WERI-Rb-1 (cell line): ENCODE results near the gene VPS37C.

Experiments used
- DNase-seq: peaks from one replicate; pipeline ENCODE4 v3.0.0-alpha.2; 2020
- H3K27ac ChIP-seq: fragments of 250-450 bp; sonication (Bioruptor Pico); 2 replicates; pipeline ENCODE4 v1.5.1; 2020; ENCODE audit warnings: mild to moderate bottlenecking, moderate library complexity
- H3K27me3 ChIP-seq: fragments of 250-450 bp; sonication (Bioruptor Pico); 2 replicates; pipeline ENCODE4 v1.5.1; 2021; ENCODE audit warnings: mild to moderate bottlenecking, low read depth, moderate library complexity; ENCODE audit not compliant: insufficient read depth, severe bottlenecking
- H3K36me3 ChIP-seq: fragments of 250-450 bp; sonication (Bioruptor Pico); 2 replicates; pipeline ENCODE4 v1.5.1; 2020; ENCODE audit warnings: mild to moderate bottlenecking, moderate library complexity
- H3K4me3 ChIP-seq: 2 replicates; pipeline ENCODE4 v1.5.1; 2011; ENCODE audit warnings: low read depth, mild to moderate bottlenecking, control low read depth, low read length
- H3K9me3 ChIP-seq: fragments of 250-450 bp; sonication (Bioruptor Pico); 2 replicates; pipeline ENCODE4 v1.5.1; 2021; ENCODE audit warnings: mild to moderate bottlenecking, moderate library complexity; ENCODE audit not compliant: severe bottlenecking
- TF ChIP-seq, protein P1 (sequence below): IDR thresholded peaks from 2 replicates; pipeline ENCODE4 v1.5.1; 2011; ENCODE audit warnings: low read depth, mild to moderate bottlenecking, control low read depth, inconsistent platforms, low read length

VPS37C gene

DNA sequence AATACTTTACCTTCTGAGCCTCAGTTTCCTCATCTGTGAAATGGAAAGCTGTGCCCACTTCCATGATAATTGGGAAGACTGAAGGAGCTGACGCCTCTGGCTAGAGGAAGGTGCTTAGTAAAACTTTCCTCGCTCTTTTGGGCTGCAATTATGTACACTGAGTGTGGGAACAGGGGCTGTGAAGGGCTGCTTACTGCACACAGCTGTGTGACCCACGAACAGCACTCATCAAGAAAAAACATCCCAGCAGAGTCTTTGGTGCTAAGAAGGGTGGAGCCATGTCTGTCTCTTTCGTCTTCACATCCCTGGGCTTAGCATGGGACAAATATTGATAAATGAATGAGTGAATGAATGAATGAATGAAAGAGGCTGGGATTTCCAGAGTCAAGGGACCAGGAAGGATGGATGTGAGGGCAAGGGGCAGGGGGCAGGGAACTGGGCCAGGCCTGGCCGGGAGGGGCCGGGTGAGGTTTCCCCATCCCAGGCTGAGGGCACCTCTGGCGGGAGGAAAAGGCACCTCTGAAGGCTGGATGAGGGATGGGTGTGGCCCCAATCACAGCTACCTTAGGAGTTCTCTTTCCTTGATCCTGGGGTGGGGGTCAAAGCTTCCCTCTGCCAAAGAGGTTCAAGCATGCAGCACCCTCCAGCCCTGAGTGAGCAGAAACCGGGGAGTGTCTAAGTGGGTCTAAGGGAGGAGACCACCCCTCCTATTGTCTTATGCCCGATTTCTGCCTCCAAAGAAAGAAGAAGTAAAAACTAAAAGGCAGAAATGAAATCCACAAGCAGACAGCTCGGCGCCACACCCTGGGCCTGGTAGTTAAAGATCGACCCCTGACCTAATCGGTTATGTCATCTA is 68.1 kb downstream of the VPS37C start:
- DNase-seq = no peak
- Histone ChIP-seq H3K27ac (no peak overlapping the region), H3K9me3 (peaks cover 10% of the 10 kb centered on the region), H3K4me3 (no peak overlapping the region), H3K36me3 (no peaks in the 10 kb centered on the region), H3K27me3 (no peaks in the 10 kb centered on the region)
- TF ChIP-seq, protein P1, sequence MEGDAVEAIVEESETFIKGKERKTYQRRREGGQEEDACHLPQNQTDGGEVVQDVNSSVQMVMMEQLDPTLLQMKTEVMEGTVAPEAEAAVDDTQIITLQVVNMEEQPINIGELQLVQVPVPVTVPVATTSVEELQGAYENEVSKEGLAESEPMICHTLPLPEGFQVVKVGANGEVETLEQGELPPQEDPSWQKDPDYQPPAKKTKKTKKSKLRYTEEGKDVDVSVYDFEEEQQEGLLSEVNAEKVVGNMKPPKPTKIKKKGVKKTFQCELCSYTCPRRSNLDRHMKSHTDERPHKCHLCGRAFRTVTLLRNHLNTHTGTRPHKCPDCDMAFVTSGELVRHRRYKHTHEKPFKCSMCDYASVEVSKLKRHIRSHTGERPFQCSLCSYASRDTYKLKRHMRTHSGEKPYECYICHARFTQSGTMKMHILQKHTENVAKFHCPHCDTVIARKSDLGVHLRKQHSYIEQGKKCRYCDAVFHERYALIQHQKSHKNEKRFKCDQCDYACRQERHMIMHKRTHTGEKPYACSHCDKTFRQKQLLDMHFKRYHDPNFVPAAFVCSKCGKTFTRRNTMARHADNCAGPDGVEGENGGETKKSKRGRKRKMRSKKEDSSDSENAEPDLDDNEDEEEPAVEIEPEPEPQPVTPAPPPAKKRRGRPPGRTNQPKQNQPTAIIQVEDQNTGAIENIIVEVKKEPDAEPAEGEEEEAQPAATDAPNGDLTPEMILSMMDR = no peak

DNA sequence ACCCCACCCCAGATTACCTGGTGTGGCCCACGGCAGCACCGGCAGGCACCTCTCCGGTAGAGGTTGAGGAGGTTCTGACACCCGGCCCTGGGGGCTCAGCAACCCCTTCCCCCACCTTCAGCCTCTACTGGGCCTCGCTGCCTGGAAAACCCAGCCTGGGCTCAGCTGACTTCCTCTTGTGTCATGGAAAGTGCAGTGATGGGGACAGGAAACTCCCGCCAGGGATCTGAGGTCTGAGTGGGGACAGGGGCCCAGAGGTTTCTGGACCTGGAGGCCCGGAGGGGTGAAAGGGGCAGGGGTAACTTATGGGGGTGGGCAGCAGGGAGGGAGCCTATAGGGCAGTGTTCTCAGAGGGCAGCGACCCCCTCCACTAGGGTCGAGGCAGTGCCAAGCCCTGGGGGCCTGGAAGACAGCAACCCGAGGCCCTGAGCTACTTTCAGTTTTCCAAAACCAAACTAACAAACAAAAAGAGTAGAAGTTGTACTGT is 68.9 kb downstream of the VPS37C start:
- H3K4me3 ChIP-seq = no peak overlapping the region
- H3K27me3 ChIP-seq = no peaks in the 10 kb centered on the region
- peaks cover 10% of the 10 kb centered on the region for H3K9me3 ChIP-seq
- DNase-seq = no peak
- no peaks in the 10 kb centered on the region for H3K36me3 ChIP-seq
- no peak overlapping the region for H3K27ac ChIP-seq
- TF ChIP-seq, protein P1 = no peak

DNA sequence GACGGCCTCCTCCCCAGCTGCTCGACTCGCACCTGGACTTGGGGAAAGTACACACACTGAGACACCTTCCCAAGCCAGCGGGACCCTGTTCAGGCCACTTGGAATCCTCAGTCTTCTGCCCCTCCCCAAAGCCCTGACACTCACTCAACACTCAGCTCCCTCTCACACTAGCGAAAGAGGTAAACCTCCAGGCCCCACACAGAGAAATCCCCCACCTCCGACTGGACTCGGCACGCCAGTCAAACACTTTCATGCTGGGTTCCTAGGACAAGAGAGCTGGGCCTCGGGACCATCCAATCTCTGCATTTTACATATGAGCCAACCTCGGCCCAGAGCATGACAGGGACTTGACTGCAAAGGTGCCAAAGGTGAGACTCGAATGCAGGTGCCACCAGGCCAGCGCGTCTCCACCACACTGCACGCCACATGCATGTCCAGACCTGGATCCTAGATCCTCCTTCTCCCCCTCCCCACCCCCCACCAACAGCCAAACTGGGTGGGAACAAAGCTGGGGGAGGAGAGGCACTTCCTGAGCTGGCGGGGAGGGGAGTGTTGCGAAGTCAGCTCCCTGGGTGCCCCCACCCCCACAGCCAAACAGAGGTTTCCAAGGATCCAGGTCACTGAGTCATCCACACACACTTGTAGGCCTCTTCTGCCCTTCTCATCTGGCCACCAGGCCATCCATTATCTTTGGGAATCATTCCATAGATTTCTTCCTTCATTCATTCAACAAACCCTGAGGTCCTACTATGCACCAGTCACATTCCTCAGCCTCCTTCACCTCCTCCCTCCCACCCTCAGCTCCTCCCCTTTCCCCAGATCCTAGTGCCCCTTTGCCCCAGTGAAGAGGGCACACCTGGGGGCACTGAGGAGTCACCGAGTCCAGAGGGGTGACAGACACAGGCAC is 69.6 kb downstream of the VPS37C start:
- Histone ChIP-seq H3K27ac (no peak overlapping the region), H3K36me3 (no peaks in the 10 kb centered on the region), H3K9me3 (peaks cover 10% of the 10 kb centered on the region), H3K4me3 (no peak overlapping the region), H3K27me3 (no peaks in the 10 kb centered on the region)
- TF ChIP-seq, protein P1 = no peak
- DNase-seq = no peak

DNA sequence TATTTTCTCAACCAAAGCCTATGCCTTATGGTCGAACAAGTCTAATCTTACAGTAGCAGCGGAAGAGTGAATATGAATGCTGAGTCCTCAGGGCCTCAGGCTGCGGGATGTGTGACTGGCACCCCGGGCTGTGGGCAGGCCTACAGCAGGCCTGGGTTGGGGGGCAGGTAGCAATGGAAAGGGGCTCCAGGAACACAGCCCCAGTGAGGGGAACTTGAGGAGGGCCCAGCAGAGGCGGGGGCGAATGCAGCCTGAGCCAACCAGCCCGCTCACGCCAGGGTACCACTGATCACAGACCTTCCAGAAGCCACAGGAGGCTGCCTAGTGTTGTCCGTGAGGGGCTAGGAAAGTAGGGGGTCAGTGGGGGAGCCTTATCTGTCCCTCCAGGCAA is 70.2 kb downstream of the VPS37C start:
- Histone ChIP-seq H3K9me3 (peaks cover 10% of the 10 kb centered on the region), H3K4me3 (no peak overlapping the region), H3K27me3 (no peaks in the 10 kb centered on the region), H3K36me3 (no peaks in the 10 kb centered on the region), H3K27ac (no peak overlapping the region)
- TF ChIP-seq, protein P1 = no peak
- no peak for DNase-seq

DNA sequence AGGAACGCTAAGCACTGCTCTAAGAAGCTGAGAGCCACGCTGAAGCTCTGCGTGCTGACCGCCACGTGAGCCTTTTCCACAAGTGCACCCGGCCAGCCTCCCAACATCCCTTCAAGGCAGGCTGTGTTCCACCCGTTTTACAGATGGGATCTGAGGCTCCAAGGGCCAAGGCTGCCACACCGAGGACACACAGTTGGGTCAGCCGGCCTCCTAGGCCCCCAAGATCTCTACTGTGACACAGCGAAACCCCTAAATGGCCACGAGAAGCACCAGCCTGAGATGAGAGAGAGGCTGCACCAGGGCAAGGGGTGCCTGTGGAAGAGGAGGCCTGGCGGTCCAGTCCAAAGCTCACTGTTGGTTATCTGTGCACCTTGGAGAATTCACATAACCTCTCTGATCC is 70.7 kb downstream of the VPS37C start:
- DNase-seq = no peak
- Histone ChIP-seq H3K36me3 (no peaks in the 10 kb centered on the region), H3K9me3 (peaks cover 10% of the 10 kb centered on the region), H3K4me3 (no peak overlapping the region), H3K27ac (no peak overlapping the region), H3K27me3 (no peaks in the 10 kb centered on the region)
- TF ChIP-seq, protein P1 = no peak
